GM12878 (cell line): ENCODE results near the gene NOL3. TPM values are rescaled to one million over a fixed set of nuclear protein-coding genes. Genes with fewer than 3 reads are reported as not detected.

Source experiments
- ATAC-seq: fragments of 200-7000 bp; cut with Tn5 transposase; 3 replicates; pipeline ENCODE4 v1.9.1; 2020; ENCODE audit warnings: mild to moderate bottlenecking, moderate library complexity
- BruUV-seq: library from RNA; stranded (reverse); fragments of 400-500 nt; replicated peaks from 2 replicates; lab custom pipeline; 2021; lab: Mats Ljungman, UMichigan
- CTCF ChIA-PET: fragments of 300-600 bp; sonication (Branson Sonifier 250); formaldehyde crosslinking; extraction: SDS; loops from one replicate; lab custom pipeline; 2021; ENCODE audit warnings: inconsistent platforms; lab: Yijun Ruan, JAX
- POLR2A ChIA-PET: fragments of 350-600 bp; formaldehyde crosslinking; extraction: SDS; loops from one replicate; lab custom pipeline; 2021; ENCODE audit warnings: inconsistent platforms; lab: Charles Lee
- RAD21 ChIA-PET: fragments of 300-600 bp; sonication (Branson Sonifier 250); formaldehyde crosslinking; loops from one replicate; lab custom pipeline; 2023; ENCODE audit warnings: antibody characterized with exemption; ENCODE audit not compliant: unreplicated experiment; lab: Charles Lee
- SMC1A ChIA-PET: fragments of 300-600 bp; sonication (Branson Sonifier 250); formaldehyde crosslinking; loops from one replicate; lab custom pipeline; 2023; ENCODE audit not compliant: unreplicated experiment, uncharacterized antibody; lab: Charles Lee
- DNase-seq: peaks from one replicate; pipeline ENCODE4 v3.0.0-alpha.2; 2011; ENCODE audit warnings: low read depth, low spot score
- FAIRE-seq: peaks from 3 replicates; lab custom pipeline; 2011; peaks lifted over from hg19 to GRCh38; lab: Jason Lieb, UNC
- H2AFZ ChIP-seq: 2 replicates; pipeline ENCODE4 v1.6.0; 2011; ENCODE audit warnings: low read depth, low read length, control low read depth; ENCODE audit not compliant: control insufficient read depth
- H3K27ac ChIP-seq: 2 replicates; pipeline ENCODE4 v1.5.1; 2011; ENCODE audit warnings: control low read depth; ENCODE audit not compliant: control insufficient read depth, insufficient read depth
- H3K27me3 ChIP-seq, 2 experiments: replicated peaks in 1 of 2; 2 replicates each; pipeline versions ENCODE4 v1.6.0 to v1.6.1; 2011; ENCODE audit warnings: low read length in 1 of 2; ENCODE audit not compliant: control insufficient read depth in 2 of 2, insufficient read depth in 2 of 2
- H3K36me3 ChIP-seq, 2 experiments: 2 replicates each; pipeline ENCODE4 v1.5.1; 2011; ENCODE audit warnings: low read length in 1 of 2; ENCODE audit not compliant: control insufficient read depth in 2 of 2, insufficient read depth in 2 of 2
- H3K4me1 ChIP-seq: 2 replicates; pipeline ENCODE4 v1.6.1; 2011; ENCODE audit warnings: mild to moderate bottlenecking, low read length, moderate library complexity, mixed read lengths; ENCODE audit not compliant: control insufficient read depth, insufficient read depth
- H3K4me2 ChIP-seq: 2 replicates; pipeline ENCODE4 v1.6.0; 2011; ENCODE audit warnings: control low read depth; ENCODE audit not compliant: control insufficient read depth, insufficient read depth
- H3K4me3 ChIP-seq: fragments of 200-600 bp; sonication (generic); 2 replicates; pipeline ENCODE4 v1.5.1; 2016
- H3K79me2 ChIP-seq: 2 replicates; pipeline ENCODE4 v1.6.0; 2011; ENCODE audit warnings: low read length; ENCODE audit not compliant: control insufficient read depth, insufficient read depth
- H3K9ac ChIP-seq: 2 replicates; pipeline ENCODE4 v1.8.0; 2011; ENCODE audit warnings: low read length, control low read depth, mixed read lengths; ENCODE audit not compliant: control insufficient read depth, insufficient read depth
- H3K9me3 ChIP-seq: replicated peaks from 3 replicates; pipeline ENCODE4 v1.5.1; 2011; ENCODE audit warnings: mild to moderate bottlenecking, low read length; ENCODE audit not compliant: control insufficient read depth, insufficient read depth
- H4K20me1 ChIP-seq: 2 replicates; pipeline ENCODE4 v1.6.0; 2011; ENCODE audit not compliant: control insufficient read depth, insufficient read depth
- BHLHE40 ChIP-seq, 2 experiments: fragments of 450-650 bp in 1 of 2; IDR thresholded peaks; 2 replicates each; pipeline ENCODE4 v1.6.1; 2011 to 2017; ENCODE audit warnings: low read depth in 2 of 2, borderline replicate concordance in 1 of 2, improper control_type of control experiment in 1 of 2, low read length in 1 of 2, mild to moderate bottlenecking in 1 of 2
- CEBPB ChIP-seq, 2 experiments: fragments of 150-350 bp in 1 of 2; IDR thresholded peaks; 2 replicates each; pipeline ENCODE4 v1.6.1; 2012 to 2014; ENCODE audit warnings: low read depth in 2 of 2, low read length in 2 of 2, borderline replicate concordance in 1 of 2, inconsistent platforms in 1 of 2
- IRF4 ChIP-seq: IDR thresholded peaks from 2 replicates; pipeline ENCODE4 v1.6.1; 2011; ENCODE audit warnings: low read depth, low read length
- KAT2A ChIP-seq: conservative IDR thresholded peaks from 2 replicates; pipeline ENCODE4 v1.6.1; 2011; ENCODE audit warnings: low read depth, low read length; ENCODE audit not compliant: control insufficient read depth
- MEF2B ChIP-seq: fragments of 450-650 bp; IDR thresholded peaks from 2 replicates; pipeline ENCODE4 v1.6.1; 2018; ENCODE audit warnings: mild to moderate bottlenecking, moderate library complexity; ENCODE audit not compliant: partially characterized antibody, poor library complexity, severe bottlenecking
- MYC ChIP-seq: IDR thresholded peaks from 2 replicates; pipeline ENCODE4 v1.6.1; 2011; ENCODE audit warnings: mild to moderate bottlenecking, low read length, moderate library complexity, inconsistent platforms; ENCODE audit not compliant: insufficient read depth, insufficient replicate concordance, insufficient read length, severe bottlenecking
- NR2C1 ChIP-seq: fragments of 450-650 bp; IDR thresholded peaks from 2 replicates; pipeline ENCODE4 v1.6.1; 2017; ENCODE audit warnings: antibody characterized with exemption, mild to moderate bottlenecking, moderate library complexity
- PAX5 ChIP-seq: IDR thresholded peaks from 2 replicates; pipeline ENCODE4 v1.6.1; 2011; ENCODE audit warnings: low read depth, low read length, borderline replicate concordance
- ZBTB11 ChIP-seq: fragments of 450-650 bp; formaldehyde crosslinking; IDR thresholded peaks from 2 replicates; pipeline ENCODE4 v1.5.0; 2022; ENCODE audit warnings: mild to moderate bottlenecking, missing genetic modification characterization
- WGBS: methylation state at CpG from one replicate; pipeline ENCODE4 v1.1.6; 2016; ENCODE audit warnings: low lambda C conversion rate; ENCODE audit not compliant: insufficient replicate concordance, insufficient coverage; ENCODE audit errors: missing lambda C conversion rate; 5-methylcytosine and 5-hydroxymethylcytosine counted together
- in situ Hi-C: fragments of 300-500 bp; cut with MboI; formaldehyde crosslinking; loops from 9 replicates; pipeline ENCODE4 v1.14.3; 2018; ENCODE audit warnings: mixed read lengths
- intact Hi-C: fragments of 100-400 bp; cut with micrococcal nuclease; formaldehyde crosslinking; loops from one replicate; pipeline ENCODE4 v1.14.2; 2022; ENCODE audit not compliant: unreplicated experiment
- polyA plus RNA-seq, 11 experiments: library from polyadenylated mRNA; depleted of rRNA in 4 of 11; unstranded in 6 of 11; stranded (reverse) in 5 of 11; fragments of >200 nt; fragmentation: Nextera tagmentation in 4 of 11; fragmentation: Illumina TruSeq in 1 of 11; extraction: Ambion mirVana in 4 of 11; extraction: Trizol in 1 of 11; gene quantifications; 1 replicate in 1 of 11; 2 replicates in 10 of 11; pipeline versions ENCODE4 v1.2.1 to v1.2.3, GENCODE V29; 2011 to 2016; ENCODE audit warnings: inconsistent platforms in 2 of 11, missing spikeins in 2 of 11, low read depth in 1 of 11
- total RNA-seq, 4 experiments: library from RNA; depleted of rRNA in 3 of 4; stranded (reverse); fragments of >200 nt in 3 of 4; fragmentation: Illumina TruSeq in 1 of 4; extraction: Trizol in 1 of 4; gene quantifications; 2 replicates each; pipeline versions ENCODE4 v1.2.1 to v1.2.3, GENCODE V29; 2013 to 2021

Gene NOL3
- total and polyA plus RNA-seq, 10 of the 15 experiments (the other 5 are each of a cell fraction or from before 2014, with no cell fraction given), result 0.31 to 18.4 (median 2.7) TPM

DNA sequence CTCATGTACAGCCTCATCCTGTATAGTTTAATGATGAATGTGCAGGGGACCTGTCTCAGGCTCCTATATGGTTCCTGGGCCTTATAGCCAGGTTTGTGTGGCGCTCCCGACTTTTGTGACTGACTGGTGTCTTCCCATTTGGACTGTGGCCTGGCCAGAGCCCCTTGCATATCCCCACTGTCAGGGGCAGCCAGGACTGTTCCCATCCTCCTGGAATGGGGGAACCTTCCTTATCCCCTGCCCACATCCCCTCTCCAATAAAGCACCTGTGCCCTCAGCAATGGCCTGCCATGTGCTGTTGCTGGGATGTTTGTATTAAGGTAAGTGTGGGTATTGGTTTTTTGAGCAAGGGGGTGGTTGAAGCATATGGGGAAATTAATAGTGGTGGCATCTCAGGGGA, 22.1 kb upstream of the NOL3 start (continued):
- TF ChIP-seq MYC (no peak), ZBTB11 (CRISPR knock-in tag) (no peak)

DNA sequence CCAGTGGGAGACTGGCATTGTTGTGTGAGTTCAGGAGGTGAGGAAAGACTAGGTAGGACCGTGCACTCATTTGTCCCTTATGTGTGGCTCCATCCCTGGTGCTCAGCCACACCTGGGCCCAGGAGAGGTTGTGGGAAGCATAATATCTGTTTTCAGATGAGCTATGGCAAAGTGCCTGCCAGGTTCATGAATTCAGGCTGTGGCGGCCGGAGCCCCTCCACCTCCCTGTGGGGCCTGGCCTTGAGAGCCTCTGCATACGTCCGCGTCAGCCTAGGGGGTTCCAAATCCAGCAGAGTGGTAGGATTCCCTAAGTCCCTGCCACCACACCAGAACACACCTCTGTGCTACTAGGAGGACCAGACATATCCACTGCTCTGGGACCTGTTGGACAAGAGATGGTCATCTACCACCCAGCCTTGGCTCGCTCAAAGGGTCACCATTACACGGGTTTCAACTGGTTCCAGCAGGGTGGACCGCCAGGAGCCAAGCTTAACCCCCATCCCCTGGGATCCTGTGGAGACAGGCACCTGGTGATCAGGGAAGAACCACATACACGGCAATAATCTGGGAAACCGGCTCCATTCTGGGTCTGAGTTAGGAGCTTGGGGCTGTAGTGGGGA, 21.6 kb upstream of the NOL3 start:
- no peaks in the 10 kb centered on the region for H4K20me1 ChIP-seq
- H3K4me1 ChIP-seq, result no peaks in the 10 kb centered on the region; the same call in 1 of the 2 replicates
- WGBS, result 98% methylated on average over 11 of the region's 11 CpGs
- H3K27me3 ChIP-seq, result no peaks in the 10 kb centered on the region
- RAD21 ChIA-PET, result no interaction called here
- H3K36me3 ChIP-seq, result peaks cover 19 to 21% of the 10 kb centered on the region in 2 experiments; a peak in 3 of 4 replicates
- SMC1A ChIA-PET, result no interaction called here
- no peak for DNase-seq
- BruUV-seq, result no TSS peak
- no peak overlapping the region for H3K4me2 ChIP-seq
- TF ChIP-seq PAX5 (no peak), IRF4 (no peak), NR2C1 (no peak), MEF2B (no peak), BHLHE40 (IDR thresholded peaks at IDR 0.05; ENCODE audit: borderline replicate concordance in 1 of 2, low read depth in 2 of 2, low read length in 1 of 2) (no peak), KAT2A (no peak), CEBPB (IDR thresholded peaks at IDR 0.05; ENCODE audit: borderline replicate concordance in 1 of 2, low read depth in 2 of 2, low read length in 2 of 2) (no peak)
- TF ChIP-seq, all 136 proteins: peak for 0
- ChIA-PET CTCF (no interaction called here), POLR2A (no interaction called here)
- FAIRE-seq, result no peak
- Histone ChIP-seq H3K79me2 (no peaks in the 10 kb centered on the region), H3K9ac (no peak overlapping the region), H3K9me3 (no peaks in the 10 kb centered on the region), H3K27ac (no peak overlapping the region), H3K4me3 (no peak overlapping the region), H2AFZ (no peak overlapping the region)
- intact Hi-C loops, result no loop called here
- in situ Hi-C loops, result no loop called here
- ATAC-seq, result no peak
